Activated T-helper 1 cell treated with Interleukin-2 at 50 U/mL for 16 hours (primary cell): ENCODE results near the gene OPRM1.
"Not testable (repeated sequence)": the region's sequence is repeated elsewhere in the genome, so short reads cannot be mapped to it uniquely, and the experiment has no call there.

Source experiments
- DNase-seq: peaks from one replicate; pipeline ENCODE4 v3.0.0-alpha.2; 2020; ENCODE audit warnings: low read depth

OPRM1 gene

DNA sequence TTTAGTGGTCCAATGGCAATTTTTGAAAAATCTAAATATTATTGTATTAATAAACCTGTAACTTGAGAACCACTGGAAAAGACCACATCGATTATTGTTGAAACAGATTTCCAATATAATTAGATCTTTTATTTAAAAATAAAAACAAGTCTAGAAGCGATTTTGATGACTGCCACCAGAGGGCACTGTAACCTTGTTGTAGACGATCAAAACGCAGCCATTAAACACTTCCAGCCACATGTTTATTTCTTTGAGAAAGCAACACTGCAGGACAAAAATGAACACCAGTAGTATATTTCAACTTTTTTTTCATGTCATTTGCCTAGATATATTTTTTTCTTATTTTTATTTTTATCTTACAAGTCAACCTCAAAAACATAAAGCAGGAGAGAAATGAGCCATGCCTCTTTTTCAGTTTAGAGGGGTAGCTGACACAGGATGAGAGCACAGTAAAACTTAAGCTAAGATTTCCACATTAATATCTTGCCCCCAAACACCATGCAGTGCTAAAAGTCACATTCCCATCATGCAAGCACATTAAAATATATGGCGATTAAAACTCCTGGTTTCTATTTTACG is 115.4 kb downstream of the OPRM1 start:
- DNase-seq = peak; percentile 28

DNA sequence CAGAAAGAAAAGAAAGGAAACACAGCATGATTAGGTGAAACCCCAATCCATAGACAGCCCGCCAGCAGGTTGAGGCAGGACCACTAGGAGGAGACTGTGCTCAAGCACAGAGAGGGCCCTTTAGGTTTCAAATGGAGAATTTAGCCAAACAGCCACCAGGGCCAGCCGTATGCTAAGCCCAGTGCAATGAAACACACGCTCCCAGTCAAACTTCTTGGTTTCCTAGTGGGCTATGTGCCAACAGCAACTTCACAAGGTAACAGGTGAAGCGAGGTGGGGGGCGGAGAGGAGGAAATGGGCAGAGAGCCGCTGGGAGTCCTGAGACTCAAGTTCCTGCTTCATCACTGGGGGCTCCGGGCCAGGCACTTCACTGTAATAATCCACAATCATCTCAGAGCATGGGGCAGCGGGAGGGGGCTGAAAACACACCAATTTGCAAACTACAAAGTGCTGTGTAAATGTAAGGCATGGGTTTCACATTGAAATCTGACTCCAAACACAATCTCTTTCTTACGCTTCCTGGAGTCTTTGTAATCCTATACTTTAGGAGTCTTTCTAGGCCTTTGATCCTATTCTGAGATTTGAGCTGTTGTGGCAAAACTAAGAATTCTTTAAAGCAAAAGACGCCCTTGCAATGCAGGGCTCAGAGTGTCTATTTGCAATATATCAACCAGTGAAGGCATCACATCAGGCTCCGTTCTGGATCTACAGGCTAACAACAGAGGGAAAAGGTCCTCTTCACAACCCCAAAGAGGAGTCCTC is 117.3 kb downstream of the OPRM1 start:
- peak; percentile 35 for DNase-seq

DNA sequence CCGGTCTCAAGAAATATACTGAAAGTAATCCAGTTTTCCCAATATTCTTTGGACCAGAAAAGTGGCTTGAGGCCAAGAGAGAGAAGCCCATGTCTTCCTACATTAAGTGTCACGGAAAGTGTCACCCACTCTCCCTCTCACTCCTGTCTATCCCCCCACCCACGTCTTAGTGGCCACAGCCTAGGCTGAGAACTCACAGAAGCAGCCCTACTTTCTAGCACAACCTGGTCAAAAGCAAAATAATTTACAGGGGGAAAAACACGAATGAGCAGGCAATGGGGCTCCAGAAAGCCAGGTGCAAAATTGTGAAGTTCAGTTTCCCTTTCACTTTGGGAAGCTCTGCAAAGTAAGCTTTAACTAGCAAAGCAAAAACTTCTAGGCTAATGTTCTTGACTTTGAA is 118.0 kb downstream of the OPRM1 start:
- no peak for DNase-seq

DNA sequence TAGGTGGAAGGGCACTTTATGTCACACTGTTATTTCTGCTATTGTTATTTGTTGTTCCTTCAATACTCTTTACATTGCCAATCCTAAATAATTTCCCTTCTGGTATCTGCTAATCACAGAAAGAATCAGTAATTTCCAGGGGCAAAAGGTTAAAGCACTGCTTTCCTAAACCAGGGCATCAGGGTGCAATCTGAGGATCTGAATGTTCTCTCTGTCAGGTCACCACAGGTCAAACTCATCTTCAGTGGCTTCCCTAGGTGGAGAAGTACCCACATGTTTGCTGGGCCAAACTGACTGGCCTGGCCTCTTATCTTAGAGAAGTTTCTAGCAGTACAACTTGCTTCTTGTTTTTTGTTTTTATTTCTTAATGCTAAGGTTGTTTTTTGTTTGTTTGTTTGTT is 118.7 kb downstream of the OPRM1 start:
- DNase-seq = no peak

DNA sequence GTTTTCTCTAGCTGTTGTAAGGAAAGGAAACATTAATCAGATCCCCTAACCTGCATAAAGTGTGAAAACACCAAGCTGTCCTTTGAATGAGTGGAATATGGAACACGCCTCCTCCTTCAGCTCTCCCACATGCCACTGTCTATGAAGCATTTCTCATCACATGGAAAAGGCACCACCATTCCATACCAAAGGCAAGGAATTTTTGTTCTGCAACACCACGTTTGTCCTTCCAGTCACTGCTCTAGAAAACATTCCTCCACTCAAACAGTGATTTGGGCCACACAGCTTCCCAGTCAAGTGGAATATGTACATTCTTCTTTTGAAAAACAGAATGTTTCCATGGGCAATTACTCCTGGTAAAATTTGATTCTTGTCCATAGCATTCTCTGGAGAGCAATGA is 120.1 kb downstream of the OPRM1 start:
- DNase-seq = no peak

DNA sequence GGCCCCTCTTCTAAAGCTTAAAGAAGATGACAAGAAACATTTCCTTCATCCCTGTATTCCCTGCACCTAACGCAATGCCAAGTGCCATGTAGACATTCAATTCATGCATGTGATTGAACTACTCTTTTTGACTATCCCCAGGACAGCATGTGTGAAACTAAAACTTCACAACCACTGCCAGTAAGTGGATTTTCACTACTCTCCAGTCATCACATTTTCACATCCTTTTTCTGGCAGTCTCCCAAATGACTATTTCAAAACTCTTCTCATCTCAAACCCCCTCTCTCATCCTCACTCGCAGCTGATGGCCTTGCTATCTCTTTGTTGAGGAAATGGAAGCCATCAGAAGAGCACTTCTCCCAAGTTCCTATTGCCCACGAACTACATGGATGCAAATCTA is 122.6 kb downstream of the OPRM1 start:
- no peak for DNase-seq

DNA sequence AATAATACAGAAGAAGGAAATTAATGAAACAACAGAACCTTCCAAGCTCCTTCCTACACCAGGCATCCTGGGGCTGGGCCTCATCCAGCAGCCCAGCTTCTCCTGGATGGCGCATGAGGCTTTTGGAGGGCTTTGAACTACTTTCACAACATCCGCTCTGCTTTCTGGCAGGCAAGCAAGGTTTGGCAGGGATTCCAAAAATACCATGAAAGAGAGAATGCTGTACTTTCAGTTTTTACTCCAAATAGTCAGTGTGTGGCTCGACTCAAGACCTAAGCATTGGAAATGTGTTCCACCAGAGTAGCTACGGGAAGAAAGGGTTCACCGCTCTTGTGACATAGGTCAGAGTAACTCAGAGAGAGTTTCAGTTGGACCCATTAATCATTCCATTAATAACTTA is 125.4 kb downstream of the OPRM1 start:
- DNase-seq = no peak

DNA sequence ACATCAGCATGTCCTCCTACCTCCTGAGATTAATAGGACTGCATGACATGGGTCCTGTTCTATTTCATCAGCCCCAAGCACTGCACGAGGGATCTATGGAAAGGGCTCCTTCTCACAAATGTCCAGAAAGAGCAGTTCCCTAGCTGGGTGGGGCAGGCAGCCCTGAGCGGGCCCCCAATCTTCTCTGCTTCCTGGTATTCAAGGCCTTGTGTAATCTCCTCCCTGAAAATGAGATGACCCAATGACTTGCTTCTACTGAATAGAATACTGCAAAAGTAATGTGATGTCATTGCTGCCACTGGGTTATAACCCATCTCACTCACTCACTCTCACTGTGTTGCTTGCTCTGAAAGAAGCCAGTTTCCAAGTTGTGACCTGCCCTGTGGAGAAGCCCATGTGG is 126.4 kb downstream of the OPRM1 start:
- DNase-seq = no peak

DNA sequence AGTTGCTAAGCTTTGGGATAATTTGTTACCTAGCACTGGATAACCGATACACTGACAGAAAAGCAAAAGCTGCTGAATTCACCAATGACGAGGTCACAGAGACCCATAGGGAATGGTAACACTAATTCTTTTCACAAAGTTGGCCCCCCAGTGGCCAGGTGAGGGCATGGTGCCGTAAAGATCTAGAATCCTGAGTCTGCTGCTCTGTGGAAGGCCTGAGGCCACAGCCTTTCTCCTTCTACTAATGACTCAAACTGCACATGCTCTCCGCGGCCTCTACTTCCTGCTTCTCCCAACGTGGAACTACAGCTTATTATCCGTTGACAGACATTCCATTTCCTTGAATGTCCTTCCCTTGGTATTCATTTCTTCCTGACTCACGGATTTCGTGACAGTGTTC is 127.1 kb downstream of the OPRM1 start:
- DNase-seq = no peak

DNA sequence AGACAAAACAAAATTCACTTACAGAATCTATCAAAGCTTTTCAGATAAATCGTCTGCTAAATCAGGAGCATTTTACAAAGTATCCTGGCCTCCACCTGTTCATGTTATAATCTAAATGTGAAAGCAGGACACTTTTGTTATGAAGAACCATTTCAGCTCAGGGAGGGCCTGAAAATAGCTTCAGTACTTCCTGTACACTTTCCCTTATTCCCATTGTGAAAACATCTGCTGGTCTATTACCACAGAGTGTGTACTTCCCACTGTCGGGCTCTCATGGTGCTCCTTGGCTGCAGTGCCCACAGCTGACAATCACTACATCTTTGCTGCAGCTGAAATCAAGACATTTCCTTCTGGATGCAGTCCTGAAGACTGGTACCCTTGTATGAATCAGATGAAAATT is 128.1 kb downstream of the OPRM1 start:
- no peak for DNase-seq

DNA sequence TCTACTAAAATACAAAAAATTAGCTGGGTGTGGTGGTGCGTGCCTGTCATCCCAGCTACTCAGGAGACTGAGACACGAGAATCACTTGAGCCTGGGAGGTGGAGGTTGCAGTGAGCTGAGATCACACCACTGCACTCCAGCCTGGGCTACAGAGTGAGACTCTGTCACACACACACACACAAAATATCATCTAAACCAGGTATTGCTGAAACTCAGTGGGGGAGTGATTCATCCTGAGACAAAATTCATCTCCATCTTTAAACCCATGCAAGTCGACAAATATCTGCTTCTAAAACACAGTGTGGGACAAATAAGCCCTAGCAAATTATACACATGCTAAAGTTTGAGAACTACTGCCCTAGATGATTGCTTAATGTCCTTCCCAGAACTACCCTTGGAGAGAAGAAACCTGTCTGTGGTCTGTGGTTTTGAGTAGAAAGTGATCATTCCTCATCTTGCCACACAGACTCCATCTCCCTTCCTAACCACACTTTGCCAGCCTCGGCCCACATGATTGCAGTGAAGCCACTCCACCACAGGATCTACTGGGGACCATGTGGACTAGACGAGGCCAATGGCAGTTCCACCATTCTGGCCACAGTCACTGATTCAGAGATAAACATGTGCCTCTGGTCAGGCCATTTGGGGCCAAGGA is 130.3 kb downstream of the OPRM1 start:
- no peak for DNase-seq

DNA sequence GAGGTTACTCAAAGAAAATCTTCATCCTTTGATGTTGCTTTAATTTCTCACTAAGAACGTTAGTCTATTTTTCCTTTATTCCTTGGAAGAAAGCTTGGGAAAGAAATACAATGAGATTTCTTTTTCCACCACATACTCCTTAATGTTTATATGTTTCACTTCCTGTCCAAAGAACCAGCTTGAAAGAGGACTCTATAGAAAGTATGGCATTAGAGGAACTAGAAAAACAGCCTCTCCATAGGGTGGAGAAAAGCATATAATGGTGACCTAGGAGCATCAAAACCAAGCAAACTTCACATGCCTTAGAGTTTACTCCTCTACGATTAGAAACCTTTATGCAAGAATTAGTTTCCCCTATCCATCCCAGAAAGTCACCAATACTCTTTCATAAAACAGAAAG is 131.1 kb downstream of the OPRM1 start:
- no peak for DNase-seq

DNA sequence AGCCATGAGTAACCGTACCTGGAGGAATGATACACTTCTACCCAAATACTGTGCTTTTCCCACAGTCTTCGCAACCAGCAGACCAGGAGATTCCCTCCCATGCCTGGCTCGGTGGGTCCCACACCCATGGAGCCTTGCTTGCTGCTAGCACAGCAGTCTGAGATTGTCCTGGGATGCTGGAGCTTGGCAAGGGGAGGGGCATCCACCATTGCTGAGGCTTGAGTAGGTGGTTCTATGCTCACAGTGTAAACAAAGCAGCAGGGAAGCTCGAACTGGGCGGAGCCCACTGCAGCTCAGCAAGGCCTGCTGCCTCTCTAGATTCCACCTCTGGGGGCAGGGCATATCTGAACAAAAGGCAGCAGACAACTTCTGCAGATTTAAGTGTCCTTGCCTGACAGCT is 133.4 kb downstream of the OPRM1 start:
- not testable (repeated sequence) for DNase-seq

DNA sequence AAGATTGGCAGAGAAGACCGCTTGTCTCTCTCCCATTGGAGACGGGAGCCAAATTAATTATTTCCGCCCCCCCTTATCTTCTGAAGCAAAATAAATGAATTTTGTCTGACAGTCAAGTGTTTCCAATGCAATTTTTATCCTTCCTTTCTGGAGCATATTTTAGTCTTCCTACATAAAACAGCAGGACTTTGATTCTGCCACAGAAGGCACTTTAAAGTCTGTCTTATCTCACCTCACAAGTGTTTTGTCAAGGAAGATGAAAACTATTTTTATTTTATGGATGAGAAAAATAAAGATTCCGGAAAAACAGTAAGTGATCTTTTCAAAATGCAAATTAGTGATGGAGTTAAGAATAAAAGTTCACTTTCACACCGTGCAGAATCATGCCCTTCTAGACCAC is 140.4 kb downstream of the OPRM1 start:
- DNase-seq = no peak

DNA sequence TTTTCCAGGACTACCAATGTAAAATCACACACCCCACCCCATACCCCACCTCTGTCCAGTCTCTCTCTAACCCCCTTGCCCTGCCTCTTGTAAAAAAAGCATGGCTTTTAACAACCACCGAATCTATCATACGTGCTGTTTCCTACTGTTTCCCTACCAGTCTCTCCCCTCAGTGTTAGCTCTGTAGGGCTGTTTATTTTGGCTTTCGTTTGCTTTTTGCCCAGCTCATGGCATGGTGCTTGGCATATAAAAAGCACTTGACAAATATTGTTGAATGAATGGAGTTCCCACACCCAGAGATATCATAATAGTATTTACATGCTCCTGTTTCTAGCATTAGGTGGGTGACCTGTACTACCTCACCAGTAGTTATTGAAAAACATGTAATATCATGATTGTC is 148.2 kb downstream of the OPRM1 start:
- DNase-seq = no peak

DNA sequence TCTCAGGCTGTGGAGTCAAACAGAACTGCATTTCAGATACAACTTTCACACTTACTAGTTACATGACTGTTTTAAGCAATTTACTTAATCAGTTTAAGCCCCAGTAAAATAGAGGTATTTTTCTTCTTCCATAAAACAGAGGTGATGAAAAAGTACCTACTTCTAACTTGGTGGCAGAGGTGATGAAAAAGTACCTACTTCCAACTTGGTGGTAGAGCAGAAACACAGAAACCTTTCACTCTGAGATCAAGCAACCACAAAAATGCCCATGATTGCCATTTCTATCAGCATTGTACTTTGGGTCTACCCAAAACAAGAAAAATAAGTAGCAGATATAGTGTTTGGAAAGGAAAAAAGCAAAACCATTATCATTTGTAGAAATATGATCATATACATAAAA is 148.7 kb downstream of the OPRM1 start:
- no peak for DNase-seq

DNA sequence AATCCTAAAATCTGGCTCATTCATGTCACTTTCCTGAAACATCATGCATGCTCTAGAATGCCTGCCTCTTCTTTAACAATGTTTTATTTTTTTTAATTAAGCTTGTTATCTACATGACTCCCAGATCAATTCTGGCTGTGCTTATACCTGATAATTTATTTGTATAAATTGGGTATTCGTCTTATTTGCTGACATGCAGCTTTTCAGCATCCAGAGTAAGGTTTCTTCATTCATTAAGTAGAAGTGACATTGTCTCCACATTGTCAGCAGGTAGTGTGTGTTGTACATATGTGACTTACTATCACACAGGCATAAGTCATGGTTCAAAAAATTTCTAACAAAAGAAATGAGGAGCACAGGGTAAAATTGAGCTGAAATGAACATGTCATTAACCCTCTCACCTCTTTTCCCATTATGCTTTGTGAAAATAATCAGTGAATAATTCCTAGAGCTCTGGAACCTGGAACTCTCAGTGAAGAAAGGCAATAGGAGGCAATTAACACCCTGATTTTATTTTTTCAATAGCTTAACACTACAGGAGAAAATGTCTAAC is 157.4 kb downstream of the OPRM1 start:
- DNase-seq = no peak

DNA sequence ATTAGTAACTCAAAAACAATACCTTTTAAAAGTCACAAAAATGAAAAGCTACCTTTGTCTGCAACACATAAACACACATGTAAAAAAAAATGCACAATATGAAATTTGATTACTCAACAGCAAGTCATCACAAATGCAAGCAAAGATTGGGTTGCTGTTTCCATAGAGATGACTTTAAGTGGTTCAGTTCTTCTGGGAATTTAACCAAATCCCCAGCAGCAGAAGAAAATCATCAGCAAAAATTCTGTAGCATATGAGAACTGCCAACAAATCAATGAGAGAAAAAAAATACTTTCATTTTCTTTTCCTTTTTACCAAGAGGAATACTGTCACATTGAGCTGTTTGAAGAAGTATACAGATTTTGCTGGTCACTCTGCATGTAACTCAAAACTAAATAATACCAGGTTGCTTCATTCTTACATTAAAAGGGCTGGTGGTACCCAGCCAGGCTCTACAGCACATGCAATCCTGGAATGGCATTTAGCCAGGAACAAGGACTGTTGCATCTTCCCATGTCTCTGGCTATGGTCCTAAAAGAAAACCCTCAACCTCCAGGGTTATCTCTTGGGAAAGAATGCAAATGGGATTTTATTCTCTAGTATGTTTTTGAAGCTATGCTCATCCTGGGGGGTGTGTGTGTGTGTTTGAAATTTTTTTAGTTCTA is 158.3 kb downstream of the OPRM1 start:
- DNase-seq = no peak

DNA sequence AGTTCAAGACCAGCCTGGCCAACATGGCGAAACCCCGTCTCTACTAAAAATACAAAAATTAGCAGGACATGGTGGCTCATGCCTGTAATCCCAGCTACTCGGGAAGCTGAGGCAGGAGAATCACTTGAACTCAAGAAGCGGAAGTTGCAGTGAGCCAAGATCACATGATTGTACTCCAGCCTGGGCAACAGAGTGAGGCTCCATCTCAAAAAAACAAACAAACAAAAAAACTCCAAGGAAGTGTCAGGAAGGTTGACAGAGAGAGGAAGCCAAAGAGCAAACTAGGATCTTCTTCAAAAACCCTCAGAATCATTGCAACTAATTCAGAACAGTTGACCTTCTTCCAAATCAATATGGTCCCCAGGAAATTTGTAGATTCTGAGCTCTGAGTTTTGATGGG is 162.6 kb downstream of the OPRM1 start:
- DNase-seq = not testable (repeated sequence)

DNA sequence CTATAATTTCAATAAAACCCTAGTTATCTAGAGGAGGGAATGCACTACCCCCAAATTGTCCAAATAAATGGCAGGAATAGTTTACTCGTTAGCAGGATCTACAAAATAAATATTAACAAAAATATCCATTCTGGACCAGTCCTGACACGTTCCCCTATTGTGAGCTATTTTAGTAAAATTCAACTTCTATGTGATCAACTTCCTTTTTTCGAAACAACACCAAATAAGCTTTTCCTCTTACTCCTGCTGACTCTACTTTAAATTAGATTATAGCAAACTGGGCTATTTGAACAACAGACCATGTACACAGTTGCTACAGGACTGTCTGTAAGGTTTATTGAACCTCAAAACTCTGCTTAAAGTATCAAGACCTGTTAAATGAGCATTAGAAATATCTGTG is 163.3 kb downstream of the OPRM1 start:
- no peak for DNase-seq

DNA sequence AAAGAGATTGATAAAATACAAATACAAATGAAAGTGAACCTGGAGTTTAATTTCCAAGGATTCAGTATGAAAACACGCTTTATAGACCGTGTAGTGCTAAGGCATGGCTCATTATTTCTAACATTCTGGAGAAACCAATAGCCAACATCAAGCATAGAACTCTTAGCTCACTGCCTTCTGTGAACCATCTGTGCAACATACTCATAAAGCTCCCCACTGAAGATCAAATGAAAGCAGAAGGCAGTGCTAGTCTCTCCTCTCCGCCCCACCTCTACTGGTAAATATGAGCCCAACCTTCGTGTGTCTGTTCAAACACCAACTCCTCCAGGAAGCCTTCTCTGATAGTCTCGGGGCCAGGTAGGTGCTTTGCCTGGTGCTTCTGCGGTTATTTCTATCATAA is 163.9 kb downstream of the OPRM1 start:
- DNase-seq = no peak

DNA sequence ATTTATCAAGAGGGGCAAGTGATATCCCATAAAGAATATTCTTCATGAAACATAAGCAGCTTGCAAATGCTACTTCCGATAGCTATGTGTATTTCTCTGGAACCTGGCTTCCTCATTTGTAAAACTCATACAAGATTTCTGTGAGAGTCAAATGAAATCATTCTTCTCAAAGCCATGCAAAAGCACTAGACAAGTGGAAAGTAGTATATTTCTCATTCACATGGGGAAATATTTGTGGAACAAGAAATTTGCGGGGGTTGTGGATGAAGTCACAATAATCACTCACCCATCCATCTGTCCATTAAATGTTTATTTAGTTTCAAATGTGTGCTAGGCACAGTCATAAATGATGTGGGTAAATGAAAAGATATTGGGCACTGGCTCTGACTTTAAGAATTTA is 167.1 kb downstream of the OPRM1 start:
- DNase-seq = no peak

DNA sequence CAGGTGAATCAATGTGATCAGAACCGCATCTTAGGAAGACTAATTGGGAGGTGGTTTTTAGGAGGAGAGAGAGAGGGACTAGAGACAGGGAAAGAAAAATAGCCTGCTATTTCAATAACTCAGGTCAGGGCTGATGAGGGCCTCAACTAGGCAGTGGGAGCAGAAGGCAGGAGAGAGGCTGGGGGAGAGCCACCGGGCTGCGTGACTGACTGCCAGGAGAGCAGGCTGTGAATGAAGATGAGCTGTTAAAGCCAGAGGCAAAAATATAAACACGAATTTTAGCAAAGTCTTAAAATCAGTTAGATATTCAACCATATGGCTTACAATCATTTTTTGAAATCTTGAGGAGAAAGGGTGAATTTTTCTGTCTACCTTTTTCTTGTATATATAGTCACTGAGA is 168.0 kb downstream of the OPRM1 start:
- DNase-seq = no peak
